Keratinocyte (primary cell): ENCODE measurements around the gene ALOXE3. TPM values are rescaled to one million over a fixed set of nuclear protein-coding genes. Genes with fewer than 3 reads are reported as not detected.

Experiments
- DNase-seq: peaks from one replicate; pipeline ENCODE4 v3.0.0-alpha.2; 2011; ENCODE audit warnings: low read depth, missing footprints, low spot score
- FAIRE-seq: peaks from 2 replicates; lab custom pipeline; 2011; peaks lifted over from hg19 to GRCh38; lab: Jason Lieb, UNC
- H2AFZ ChIP-seq: 2 replicates; pipeline ENCODE4 v1.6.0; 2012; ENCODE audit warnings: low read length, control low read depth, inconsistent platforms; ENCODE audit not compliant: control insufficient read depth
- H3K27ac ChIP-seq: 2 replicates; pipeline ENCODE4 v1.5.1; 2011; ENCODE audit warnings: low read length; ENCODE audit not compliant: control insufficient read depth, insufficient read depth
- H3K27me3 ChIP-seq: 3 replicates; pipeline ENCODE4 v1.6.0; 2011; ENCODE audit warnings: low read length; ENCODE audit not compliant: control insufficient read depth, insufficient read depth; ENCODE audit errors: extremely low read depth
- H3K36me3 ChIP-seq, 2 experiments: 2 replicates in 1 of 2; 3 replicates in 1 of 2; pipeline ENCODE4 v1.5.1; 2011; ENCODE audit warnings: low read length in 2 of 2, mild to moderate bottlenecking in 1 of 2; ENCODE audit not compliant: control insufficient read depth in 2 of 2, insufficient read depth in 2 of 2; ENCODE audit errors: extremely low read depth in 1 of 2
- H3K4me1 ChIP-seq: 3 replicates; pipeline ENCODE4 v1.5.1; 2011; ENCODE audit warnings: low read length; ENCODE audit not compliant: control insufficient read depth, insufficient read depth; ENCODE audit errors: extremely low read depth
- H3K4me2 ChIP-seq: 3 replicates; pipeline ENCODE4 v1.6.0; 2011; ENCODE audit warnings: low read depth, low read length; ENCODE audit not compliant: control insufficient read depth, insufficient read depth; ENCODE audit errors: extremely low read depth
- H3K4me3 ChIP-seq, 3 experiments: fragments of 200-600 bp in 1 of 3; sonication (generic) in 1 of 3; 2 replicates in 2 of 3; 3 replicates in 1 of 3; pipeline ENCODE4 v1.5.1; 2011 to 2016; ENCODE audit warnings: low read length in 3 of 3, mild to moderate bottlenecking in 3 of 3, control low read depth in 2 of 3, inconsistent platforms in 1 of 3, low read depth in 1 of 3, mixed read lengths in 1 of 3, mixed run types in 1 of 3, moderate library complexity in 1 of 3; ENCODE audit not compliant: control insufficient read depth in 2 of 3, insufficient read depth in 2 of 3; ENCODE audit errors: extremely low read depth in 1 of 3
- H3K79me2 ChIP-seq: 2 replicates; pipeline ENCODE4 v1.6.0; 2012; ENCODE audit warnings: low read length; ENCODE audit not compliant: control insufficient read depth, insufficient read depth
- H3K9ac ChIP-seq: 3 replicates; pipeline ENCODE4 v1.6.0; 2011; ENCODE audit warnings: low read length; ENCODE audit not compliant: control insufficient read depth, insufficient read depth; ENCODE audit errors: extremely low read depth
- H3K9me1 ChIP-seq: 3 replicates; pipeline ENCODE4 v1.6.0; 2011; ENCODE audit warnings: low read length; ENCODE audit not compliant: control insufficient read depth, insufficient read depth; ENCODE audit errors: extremely low read depth
- H3K9me3 ChIP-seq: 2 replicates; pipeline ENCODE4 v1.5.1; 2012; ENCODE audit warnings: low read depth, low read length; ENCODE audit not compliant: control insufficient read depth
- H4K20me1 ChIP-seq: 3 replicates; pipeline ENCODE4 v1.6.0; 2011; ENCODE audit warnings: low read length; ENCODE audit not compliant: control insufficient read depth, insufficient read depth; ENCODE audit errors: extremely low read depth
- CTCF ChIP-seq, 3 experiments: IDR thresholded peaks in 1 of 3; conservative IDR thresholded peaks in 1 of 3; optimal IDR thresholded peaks in 1 of 3; 2 replicates in 2 of 3; 3 replicates in 1 of 3; pipeline versions ENCODE3 to v1.5.1; 2011; ENCODE audit warnings: low read length in 3 of 3, mild to moderate bottlenecking in 3 of 3, moderate library complexity in 2 of 3, control low read depth in 1 of 3, inconsistent platforms in 1 of 3; ENCODE audit not compliant: insufficient read depth in 2 of 3; ENCODE audit errors: extremely low read depth in 1 of 3
- EZH2 ChIP-seq: IDR thresholded peaks from one replicate; pipeline ENCODE4 v1.6.1; 2012; ENCODE audit warnings: inconsistent platforms, mild to moderate bottlenecking, low read length, moderate library complexity
- dilution Hi-C: fragments of 300-500 bp; cut with MboI; formaldehyde crosslinking; loops from one replicate; pipeline ENCODE4 v1.7.0; 2020; ENCODE audit warnings: low sequenced_read_pairs; ENCODE audit not compliant: extremely low pct_ligation_motif_present
- polyA plus RNA-seq, 5 experiments: library from polyadenylated mRNA; depleted of rRNA in 3 of 5; stranded (reverse) in 3 of 5; stranded (forward) in 1 of 5; unstranded in 1 of 5; fragments of >200 nt; gene quantifications; 1 replicate in 1 of 5; 2 replicates in 3 of 5; 3 replicates in 1 of 5; pipeline versions ENCODE4 v1.2.1 to v1.2.3, GENCODE V29; 2011 to 2012; ENCODE audit warnings: missing spikeins in 2 of 5, low read depth in 1 of 5, low replicate concordance in 1 of 5

ALOXE3 gene
- polyA plus RNA-seq, 1 donor (not counting 4 experiments of a cell fraction or from before 2014, with no cell fraction given) = 2.7 TPM

GRCh38 chr17:8142887-8143580, 24.7 kb upstream of the ALOXE3 start:
- Histone ChIP-seq H3K4me3 (no peak overlapping the region), H3K4me2 (no peak overlapping the region), H3K4me1 (peaks cover 11% of the 10 kb centered on the region), H3K9me3 (no peaks in the 10 kb centered on the region), H3K9me1 (no peaks in the 10 kb centered on the region), H4K20me1 (peaks cover 11% of the 10 kb centered on the region), H3K27ac (no peak overlapping the region), H3K9ac (no peak overlapping the region), H2AFZ (no peak overlapping the region), H3K27me3 (no peaks in the 10 kb centered on the region), H3K36me3 (peaks cover 61 to 67% of the 10 kb centered on the region in 2 experiments), H3K79me2 (peaks cover 1% of the 10 kb centered on the region)
- FAIRE-seq (no peak), DNase-seq (no peak)
- dilution Hi-C loops = no loop called here
- no peak for TF ChIP-seq EZH2
- no peak for TF ChIP-seq CTCF (optimal IDR thresholded peaks at IDR 0.05 in 1 of 3, IDR thresholded peaks at IDR 0.05 in 1 of 3, conservative IDR thresholded peaks at IDR 0.05 in 1 of 3; ENCODE audit: extremely low read depth in 1 of 3, insufficient read depth in 2 of 3, low read length in 3 of 3)

GRCh38 chr17:8142158-8142886, 24.0 kb upstream of the ALOXE3 start:
- no peak overlapping the region for H3K9ac ChIP-seq

More at GRCh38 chr17:8142158-8142886, 24.0 kb upstream of the ALOXE3 start:
- no peaks in the 10 kb centered on the region for H3K79me2 ChIP-seq
- no peak for TF ChIP-seq EZH2
- TF ChIP-seq CTCF (optimal IDR thresholded peaks at IDR 0.05 in 1 of 3, IDR thresholded peaks at IDR 0.05 in 1 of 3, conservative IDR thresholded peaks at IDR 0.05 in 1 of 3; ENCODE audit: extremely low read depth in 1 of 3, insufficient read depth in 2 of 3, low read length in 3 of 3) = no peak
- H2AFZ ChIP-seq = no peak overlapping the region
- H3K4me2 ChIP-seq = no peak overlapping the region
- H3K27me3 ChIP-seq = no peaks in the 10 kb centered on the region
- dilution Hi-C loops = no loop called here
- peaks cover 54 to 60% of the 10 kb centered on the region in 2 experiments for H3K36me3 ChIP-seq
- H3K4me3 ChIP-seq = no peak overlapping the region
- no peaks in the 10 kb centered on the region for H3K9me1 ChIP-seq
- no peak for FAIRE-seq
- no peaks in the 10 kb centered on the region for H3K9me3 ChIP-seq
- no peak for DNase-seq
- H3K4me1 ChIP-seq = peaks cover 16% of the 10 kb centered on the region
- no peak overlapping the region for H3K27ac ChIP-seq
- H4K20me1 ChIP-seq = peaks cover 11% of the 10 kb centered on the region
